Mesothelial cell of epicardium (in vitro differentiated cells): Measurements from ENCODE around the gene SUN2. TPM values are rescaled to one million over a fixed set of nuclear protein-coding genes. Genes with fewer than 3 reads are reported as not detected.

Experiments
- DNase-seq, 2 experiments: peaks; one replicate each; pipeline ENCODE4 v3.0.0; 2021; ENCODE audit warnings: low spot score in 2 of 2; ENCODE audit not compliant: unreplicated experiment in 2 of 2
- H3K27ac Mint-ChIP-seq: 2 replicates; pipeline ENCODE4 v1.8.0; 2021; ENCODE audit warnings: mixed read lengths
- H3K27me3 Mint-ChIP-seq: 2 replicates; pipeline ENCODE4 v1.8.0; 2021; ENCODE audit warnings: low read depth, mixed read lengths
- H3K36me3 Mint-ChIP-seq: 2 replicates; pipeline ENCODE4 v1.8.0; 2021; ENCODE audit warnings: mixed read lengths
- H3K4me1 Mint-ChIP-seq: 2 replicates; pipeline ENCODE4 v1.8.0; 2021; ENCODE audit warnings: mixed read lengths
- H3K4me3 Mint-ChIP-seq: 2 replicates; pipeline ENCODE4 v1.8.0; 2021; ENCODE audit warnings: mild to moderate bottlenecking, moderate library complexity, mixed read lengths
- H3K9me3 Mint-ChIP-seq: 2 replicates; pipeline ENCODE4 v1.8.0; 2021; ENCODE audit warnings: mixed read lengths
- total RNA-seq: library from RNA; stranded (reverse); gene quantifications from 3 replicates; pipeline ENCODE4 v1.2.1, GENCODE V29; 2021
- TF ChIP-seq, protein P1 (sequence below): fragments of 200-600 bp; sonication (generic); IDR thresholded peaks from one replicate; pipeline ENCODE4 v1.5.0; 2021; ENCODE audit warnings: antibody characterized with exemption; ENCODE audit not compliant: unreplicated experiment

The SUN2 gene
- total RNA-seq, 1 donor from 2014 or later: 61.2 TPM

DNA sequence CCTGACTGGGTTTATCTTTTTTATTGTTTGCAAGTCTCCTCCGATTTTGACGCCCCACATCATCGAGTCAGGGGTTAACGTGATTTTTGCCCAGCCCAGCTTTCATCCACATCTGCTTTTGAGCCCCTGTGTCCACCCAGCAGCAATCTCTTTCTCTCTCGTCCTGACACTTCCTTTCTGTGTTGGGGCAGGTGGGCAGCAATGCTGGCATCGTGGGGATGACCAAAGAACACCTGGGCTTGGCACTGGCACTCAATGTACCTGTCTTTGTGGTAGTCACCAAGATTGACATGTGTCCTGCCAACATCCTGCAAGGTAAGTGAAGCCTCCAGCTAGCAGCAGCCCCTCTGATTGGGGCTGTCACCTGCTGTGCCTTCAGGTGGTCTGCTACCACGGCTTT lies 34.2 kb downstream of the SUN2 start:
- TF ChIP-seq, protein P1, sequence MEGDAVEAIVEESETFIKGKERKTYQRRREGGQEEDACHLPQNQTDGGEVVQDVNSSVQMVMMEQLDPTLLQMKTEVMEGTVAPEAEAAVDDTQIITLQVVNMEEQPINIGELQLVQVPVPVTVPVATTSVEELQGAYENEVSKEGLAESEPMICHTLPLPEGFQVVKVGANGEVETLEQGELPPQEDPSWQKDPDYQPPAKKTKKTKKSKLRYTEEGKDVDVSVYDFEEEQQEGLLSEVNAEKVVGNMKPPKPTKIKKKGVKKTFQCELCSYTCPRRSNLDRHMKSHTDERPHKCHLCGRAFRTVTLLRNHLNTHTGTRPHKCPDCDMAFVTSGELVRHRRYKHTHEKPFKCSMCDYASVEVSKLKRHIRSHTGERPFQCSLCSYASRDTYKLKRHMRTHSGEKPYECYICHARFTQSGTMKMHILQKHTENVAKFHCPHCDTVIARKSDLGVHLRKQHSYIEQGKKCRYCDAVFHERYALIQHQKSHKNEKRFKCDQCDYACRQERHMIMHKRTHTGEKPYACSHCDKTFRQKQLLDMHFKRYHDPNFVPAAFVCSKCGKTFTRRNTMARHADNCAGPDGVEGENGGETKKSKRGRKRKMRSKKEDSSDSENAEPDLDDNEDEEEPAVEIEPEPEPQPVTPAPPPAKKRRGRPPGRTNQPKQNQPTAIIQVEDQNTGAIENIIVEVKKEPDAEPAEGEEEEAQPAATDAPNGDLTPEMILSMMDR: no peak
- H3K4me1 Mint-ChIP-seq: no peaks in the 10 kb centered on the region
- DNase-seq: no peak
- H3K36me3 Mint-ChIP-seq: peaks cover 41% of the 10 kb centered on the region
- H3K9me3 Mint-ChIP-seq: no peaks in the 10 kb centered on the region
- H3K4me3 Mint-ChIP-seq: no peak overlapping the region
- no peak overlapping the region for H3K27ac Mint-ChIP-seq
- no peaks in the 10 kb centered on the region for H3K27me3 Mint-ChIP-seq

DNA sequence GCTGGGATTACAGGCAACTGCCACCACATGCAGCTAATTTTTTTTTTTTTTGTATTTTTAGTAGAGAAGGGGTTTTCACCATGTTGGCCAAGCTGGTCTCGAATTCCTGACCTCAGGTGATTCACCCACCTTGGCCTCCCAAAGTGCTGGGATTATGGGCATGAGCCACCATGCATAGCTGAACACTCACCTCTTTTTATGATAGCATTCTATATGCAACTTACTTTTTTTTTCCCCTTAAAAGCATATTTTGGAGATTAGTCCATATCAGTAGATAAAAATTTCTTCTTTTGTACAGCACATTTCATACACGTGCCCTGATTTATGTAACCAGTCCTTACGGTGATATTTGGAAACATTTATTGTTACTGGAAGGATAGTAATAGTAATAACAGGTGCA lies 35.4 kb downstream of the SUN2 start:
- Mint-ChIP-seq H3K4me3 (no peak overlapping the region), H3K27ac (no peak overlapping the region), H3K4me1 (peaks cover 1% of the 10 kb centered on the region), H3K9me3 (no peaks in the 10 kb centered on the region), H3K36me3 (peaks cover 38% of the 10 kb centered on the region), H3K27me3 (no peaks in the 10 kb centered on the region)
- DNase-seq: no peak
- TF ChIP-seq, protein P1: no peak

DNA sequence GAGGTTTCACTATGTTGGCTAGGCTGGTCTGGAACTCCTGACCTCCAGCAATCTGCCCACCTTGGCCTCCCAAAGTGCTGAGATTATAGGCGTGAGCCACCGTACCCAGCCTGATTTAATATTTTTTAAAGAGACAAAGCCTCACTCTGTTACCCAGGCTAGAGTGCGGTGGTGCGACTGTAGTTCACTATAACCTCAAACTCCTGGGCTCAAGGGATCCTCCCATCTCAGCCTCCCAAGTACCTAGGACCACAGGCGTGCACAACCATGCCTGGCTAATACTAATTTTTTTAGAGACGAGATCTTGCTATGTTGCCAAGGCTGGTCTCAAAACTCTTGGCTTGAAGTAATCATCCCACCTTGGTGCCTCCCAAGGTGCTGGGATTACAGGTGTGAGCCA lies 36.6 kb downstream of the SUN2 start:
- Mint-ChIP-seq H3K36me3 (peaks cover 31% of the 10 kb centered on the region), H3K4me3 (no peak overlapping the region), H3K4me1 (peaks cover 11% of the 10 kb centered on the region), H3K27ac (no peak overlapping the region), H3K9me3 (no peaks in the 10 kb centered on the region), H3K27me3 (no peaks in the 10 kb centered on the region)
- TF ChIP-seq, protein P1: no peak
- no peak for DNase-seq

DNA sequence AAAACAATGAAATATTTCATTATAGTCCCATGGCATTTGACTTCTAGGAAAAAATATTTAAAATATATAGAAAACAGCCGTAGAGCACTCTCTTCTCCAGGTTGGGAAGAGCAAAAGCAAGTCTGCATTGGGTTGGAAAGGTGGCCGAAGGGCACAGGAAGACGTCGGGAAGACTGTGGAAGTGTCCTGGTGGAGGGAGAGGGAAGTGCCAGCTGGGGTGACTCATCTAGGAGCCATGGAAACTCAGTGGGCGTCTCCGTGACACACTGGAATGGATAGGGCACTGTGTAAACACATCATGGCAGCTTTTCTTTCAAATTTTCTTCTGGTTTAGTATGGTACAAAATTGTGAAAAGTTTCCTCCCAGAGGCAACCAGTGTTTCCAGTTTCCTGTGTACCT lies 37.4 kb downstream of the SUN2 start:
- DNase-seq: no peak
- no peak overlapping the region for H3K4me3 Mint-ChIP-seq
- H3K36me3 Mint-ChIP-seq: peaks cover 24% of the 10 kb centered on the region
- peaks cover 18% of the 10 kb centered on the region for H3K4me1 Mint-ChIP-seq
- H3K9me3 Mint-ChIP-seq: no peaks in the 10 kb centered on the region
- H3K27me3 Mint-ChIP-seq: no peaks in the 10 kb centered on the region
- TF ChIP-seq, protein P1: peak; percentile 38
- H3K27ac Mint-ChIP-seq: peak overlapping the region; percentile 40

DNA sequence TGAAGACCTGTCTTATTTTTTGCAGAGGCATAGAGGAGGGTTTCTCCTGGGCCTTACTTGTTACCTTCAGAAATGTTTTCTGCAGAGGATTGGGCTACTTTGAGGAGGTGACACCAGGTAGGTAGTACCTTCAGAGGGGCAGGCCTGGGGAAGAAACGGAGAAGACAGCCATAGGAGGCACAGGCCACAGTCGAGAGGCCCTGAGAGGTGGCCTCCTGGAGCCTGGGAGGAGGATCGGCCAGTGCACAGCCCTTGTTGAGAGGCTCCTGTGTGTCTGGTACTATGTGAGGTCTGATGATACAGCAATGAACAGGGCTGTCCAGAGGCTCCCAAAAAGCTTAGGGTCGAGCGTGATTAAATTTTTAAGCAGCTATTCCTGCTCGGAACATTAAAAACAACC lies 38.6 kb downstream of the SUN2 start:
- Mint-ChIP-seq H3K4me1 (peaks cover 25% of the 10 kb centered on the region), H3K36me3 (peaks cover 24% of the 10 kb centered on the region), H3K27me3 (no peaks in the 10 kb centered on the region), H3K27ac (no peak overlapping the region), H3K9me3 (no peaks in the 10 kb centered on the region), H3K4me3 (no peak overlapping the region)
- TF ChIP-seq, protein P1: no peak
- no peak for DNase-seq

DNA sequence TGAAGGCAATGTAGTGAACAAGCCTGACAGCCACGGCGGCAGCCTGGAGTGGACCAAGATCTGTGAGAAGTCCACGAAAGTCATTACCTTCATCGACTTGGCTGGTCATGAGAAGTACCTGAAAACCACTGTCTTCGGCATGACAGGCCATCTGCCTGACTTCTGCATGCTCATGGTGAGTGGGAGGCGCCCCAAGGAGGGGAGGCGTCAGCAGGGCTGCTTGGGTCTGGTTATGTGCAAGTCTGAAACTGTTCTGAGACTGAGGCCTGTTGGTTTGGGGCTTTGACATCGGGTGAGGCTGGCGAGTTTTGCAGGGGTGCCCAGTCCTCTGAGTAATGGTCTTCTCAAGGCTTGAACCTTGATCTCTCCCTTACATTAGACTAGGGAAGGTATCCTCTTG lies 39.0 kb downstream of the SUN2 start:
- Mint-ChIP-seq H3K4me1 (peaks cover 25% of the 10 kb centered on the region), H3K4me3 (no peak overlapping the region), H3K27me3 (no peaks in the 10 kb centered on the region), H3K36me3 (peaks cover 20% of the 10 kb centered on the region), H3K27ac (peak overlapping the region; percentile 54), H3K9me3 (no peaks in the 10 kb centered on the region)
- TF ChIP-seq, protein P1: no peak
- no peak for DNase-seq
